Posterior cingulate gyrus (tissue), 11 donors: ENCODE results near the gene KRTAP23-1.

Experiments
- DNase-seq, 10 donors: peaks; one replicate each; pipeline versions ENCODE4 v3.0.0 to v3.0.0-alpha.2; 2020 to 2021; ENCODE audit warnings: mixed read lengths in 3 of 10
- intact Hi-C: fragments of 100-400 bp; cut with DNase I; formaldehyde crosslinking; loops from one replicate; pipeline ENCODE4 v1.15.1; 2023

The KRTAP23-1 gene

GRCh38 chr21:30348506-30348905, at the start of gene KRTAP23-1:
Gene KRTAP23-1 (minus strand): TSS chr21:30348606. CDS start chr21:30348606, 0 bp downstream.
- no peak for DNase-seq
- intact Hi-C loops = no loop called here

GRCh38 chr21:30395731-30396130, 47.3 kb upstream of the KRTAP23-1 start, which contains the start of gene KRTAP13-1:
Gene KRTAP13-1 (plus strand): TSS chr21:30396031. CDS start chr21:30396087, 56 bp downstream.
- no peak for DNase-seq
- intact Hi-C loops = no loop called here

- no peak for DNase-seq
- intact Hi-C loops = no loop called here
Measured at GRCh38 chr21:30391492-30392025, 43.2 kb upstream of the KRTAP23-1 start.

- DNase-seq = no peak
- intact Hi-C loops = no loop called here
Measured at GRCh38 chr21:30382201-30382600, 33.8 kb upstream of the KRTAP23-1 start.

- intact Hi-C loops = no loop called here
- DNase-seq = no peak
Measured at GRCh38 chr21:30372139-30372770, 23.8 kb upstream of the KRTAP23-1 start, which contains the start of gene KRTAP13-2. Gene KRTAP13-2 (minus strand): TSS chr21:30372271. CDS start chr21:30372213, 58 bp downstream.

GRCh38 chr21:30355906-30356305, 7.5 kb upstream of the KRTAP23-1 start:
- intact Hi-C loops = no loop called here
- DNase-seq = no peak

GRCh38 chr21:30354308-30355005, 6.1 kb upstream of the KRTAP23-1 start:
- no peak for DNase-seq

GRCh38 chr21:30351534-30351933, 3.1 kb upstream of the KRTAP23-1 start:
- no peak for DNase-seq
- intact Hi-C loops = no loop called here

More at GRCh38 chr21:30354308-30355005, 6.1 kb upstream of the KRTAP23-1 start:
- intact Hi-C loops = no loop called here

GRCh38 chr21:30349572-30349971, 1.2 kb upstream of the KRTAP23-1 start:
- DNase-seq = no peak
- intact Hi-C loops = no loop called here

- DNase-seq = no peak
- intact Hi-C loops = no loop called here
Measured at GRCh38 chr21:30345014-30345413, 3.4 kb downstream of the KRTAP23-1 start.

GRCh38 chr21:30340714-30341573, 7.5 kb downstream of the KRTAP23-1 start:
- DNase-seq = peak in 5 of 10 donors; percentile 27 to 76 (median 50)
- intact Hi-C loops = no loop called here

- intact Hi-C loops = no loop called here
Measured at GRCh38 chr21:30338717-30339116, 9.7 kb downstream of the KRTAP23-1 start.

GRCh38 chr21:30337772-30338171, 10.6 kb downstream of the KRTAP23-1 start:
- DNase-seq = no peak
- intact Hi-C loops = no loop called here

More at GRCh38 chr21:30338717-30339116, 9.7 kb downstream of the KRTAP23-1 start:
- no peak for DNase-seq

- intact Hi-C loops = no loop called here
Measured at GRCh38 chr21:30337276-30337744, 11.1 kb downstream of the KRTAP23-1 start, which contains the start of gene KRTAP27-1. Gene KRTAP27-1 (minus strand): TSS chr21:30337694. CDS start chr21:30337668, 26 bp downstream.

GRCh38 chr21:30336596-30336995, 11.8 kb downstream of the KRTAP23-1 start:
- no peak for DNase-seq
- intact Hi-C loops = no loop called here

More at GRCh38 chr21:30337276-30337744, 11.1 kb downstream of the KRTAP23-1 start, which contains the start of gene KRTAP27-1:
- no peak for DNase-seq

- intact Hi-C loops = no loop called here
Measured at GRCh38 chr21:30333736-30334135, 14.7 kb downstream of the KRTAP23-1 start.

GRCh38 chr21:30332681-30333080, 15.7 kb downstream of the KRTAP23-1 start:
- DNase-seq = no peak
- intact Hi-C loops = no loop called here

More at GRCh38 chr21:30333736-30334135, 14.7 kb downstream of the KRTAP23-1 start:
- DNase-seq = no peak

GRCh38 chr21:30329203-30329875, 19.1 kb downstream of the KRTAP23-1 start:
- intact Hi-C loops = no loop called here
- no peak for DNase-seq

- DNase-seq = no peak
- intact Hi-C loops = no loop called here
Measured at GRCh38 chr21:30326390-30326789, 22.0 kb downstream of the KRTAP23-1 start.

- intact Hi-C loops = no loop called here
Measured at GRCh38 chr21:30320215-30320614, 28.2 kb downstream of the KRTAP23-1 start, which contains the start of gene KRTAP26-1. Gene KRTAP26-1 (minus strand): TSS chr21:30320315. CDS start chr21:30320035, 280 bp downstream.

More at GRCh38 chr21:30320215-30320614, 28.2 kb downstream of the KRTAP23-1 start, which contains the start of gene KRTAP26-1:
- no peak for DNase-seq
